Psoas muscle (tissue), 8 donors: ENCODE results near the gene IFI27L2. TPM values are rescaled to one million over a fixed set of nuclear protein-coding genes. Genes with fewer than 3 reads are reported as not detected.

Source experiments
- ATAC-seq, 4 donors: fragments of 200-7000 bp; cut with Tn5 transposase; one replicate each; pipeline ENCODE4 v1.9.1; 2020; ENCODE audit warnings: moderate library complexity in 3 of 4, mild to moderate bottlenecking in 2 of 4
- DNase-seq, 2 donors: peaks; one replicate each; pipeline ENCODE4 v3.0.0-alpha.2; 2020
- H3K27ac ChIP-seq: fragments of 200-600 bp; one replicate; pipeline ENCODE4 v1.8.0; 2022
- H3K27me3 ChIP-seq, 3 donors: fragments of 200-600 bp in 1 of 3; one replicate each; pipeline versions ENCODE4 v1.6.1 to v1.8.0; 2013 to 2022; ENCODE audit warnings: low read length in 2 of 3, mild to moderate bottlenecking in 2 of 3, moderate library complexity in 1 of 3; ENCODE audit not compliant: insufficient read depth in 3 of 3
- H3K36me3 ChIP-seq, 2 donors: fragments of 200-600 bp in 1 of 2; one replicate each; pipeline versions ENCODE4 v1.6.1 to v1.8.0; 2013 to 2022; ENCODE audit warnings: low read depth in 1 of 2, mild to moderate bottlenecking in 1 of 2, moderate library complexity in 1 of 2; ENCODE audit not compliant: insufficient read depth in 1 of 2
- H3K4me1 ChIP-seq: fragments of 200-600 bp; one replicate; pipeline ENCODE4 v1.8.0; 2022
- H3K4me3 ChIP-seq: fragments of 200-600 bp; one replicate; pipeline ENCODE4 v1.8.0; 2022; ENCODE audit warnings: mild to moderate bottlenecking
- H3K9me3 ChIP-seq: fragments of 200-600 bp; one replicate; pipeline ENCODE4 v1.8.0; 2022
- WGBS, 3 donors: extraction: QIAGEN DNeasy Blood & Tissue Kit; methylation state at CpG; one replicate each; pipeline versions ENCODE4 v1.1.6 to v1.1.7; 2013; 5-methylcytosine and 5-hydroxymethylcytosine counted together
- intact Hi-C, 2 donors: fragments of 100-400 bp; cut with DNase I; formaldehyde crosslinking; loops; one replicate each; pipeline versions ENCODE4 v1.11.0 to v1.14.2; 2022
- polyA plus RNA-seq, 3 donors: library from polyadenylated mRNA; stranded (reverse); fragments of 200-250 nt; gene quantifications; one replicate each; pipeline ENCODE4 v1.2.3, GENCODE V29; 2013
- total RNA-seq, 4 donors: library from RNA; stranded (reverse); fragmentation: NEBNext Ultra II Directional in 2 of 4; extraction: Animal tissue kit (Norgen Biotek cat#: 25700) in 2 of 4; gene quantifications; one replicate each; pipeline versions ENCODE4 v1.2.1 to v1.2.4, GENCODE V29; 2021 to 2023
- TF ChIP-seq, protein P1 (sequence below): fragments of 200-600 bp; IDR thresholded peaks from one replicate; pipeline ENCODE4 v1.8.0; 2022; ENCODE audit warnings: antibody characterized with exemption
- donor health status: healthy with polysubstance abuse.
- donor health status: DM: no; HTN: no; CAD: no; lungs with moderate emphysema.
- donor health status: Bipolar disorder and iron deficiency.
- donor health status: healthy.
- donor health status: DM: yes; HTN: yes; CAD: no.
- donor health status: DM: no; HTN: no; CAD: no.
- donor health status: DM: no; HTN: no; CAD: no.
- donor health status: DM: yes; HTN: yes; CAD: no.

IFI27L2 gene
- total and polyA plus RNA-seq, 7 donors = 4.9 to 12.5 (median 6.5) TPM

DNA sequence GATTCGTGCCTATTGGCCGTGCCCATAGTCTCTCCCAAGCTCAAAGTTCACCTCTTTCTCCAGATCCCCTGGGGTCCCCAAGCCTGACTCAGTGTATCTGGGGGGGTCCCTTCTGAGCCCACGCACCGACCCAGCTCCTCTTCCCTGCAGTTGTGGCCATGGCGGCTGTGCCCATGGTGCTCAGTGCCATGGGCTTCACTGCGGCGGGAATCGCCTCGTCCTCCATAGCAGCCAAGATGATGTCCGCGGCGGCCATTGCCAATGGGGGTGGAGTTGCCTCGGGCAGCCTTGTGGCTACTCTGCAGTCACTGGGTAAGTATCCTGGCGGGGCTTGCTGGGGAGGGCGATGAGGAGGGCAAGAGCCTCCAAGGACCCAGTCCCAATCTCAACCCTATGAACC, 13.8 kb downstream of the IFI27L2 start:
- Histone ChIP-seq H3K4me1 (no peaks in the 10 kb centered on the region), H3K4me3 (no peak overlapping the region), H3K27me3 (peaks cover 0 to 5% (median 4%) of the 10 kb centered on the region in 3 donors), H3K9me3 (peaks cover 6% of the 10 kb centered on the region), H3K27ac (no peak overlapping the region), H3K36me3 (no peaks in the 10 kb centered on the region)
- TF ChIP-seq, protein P1, sequence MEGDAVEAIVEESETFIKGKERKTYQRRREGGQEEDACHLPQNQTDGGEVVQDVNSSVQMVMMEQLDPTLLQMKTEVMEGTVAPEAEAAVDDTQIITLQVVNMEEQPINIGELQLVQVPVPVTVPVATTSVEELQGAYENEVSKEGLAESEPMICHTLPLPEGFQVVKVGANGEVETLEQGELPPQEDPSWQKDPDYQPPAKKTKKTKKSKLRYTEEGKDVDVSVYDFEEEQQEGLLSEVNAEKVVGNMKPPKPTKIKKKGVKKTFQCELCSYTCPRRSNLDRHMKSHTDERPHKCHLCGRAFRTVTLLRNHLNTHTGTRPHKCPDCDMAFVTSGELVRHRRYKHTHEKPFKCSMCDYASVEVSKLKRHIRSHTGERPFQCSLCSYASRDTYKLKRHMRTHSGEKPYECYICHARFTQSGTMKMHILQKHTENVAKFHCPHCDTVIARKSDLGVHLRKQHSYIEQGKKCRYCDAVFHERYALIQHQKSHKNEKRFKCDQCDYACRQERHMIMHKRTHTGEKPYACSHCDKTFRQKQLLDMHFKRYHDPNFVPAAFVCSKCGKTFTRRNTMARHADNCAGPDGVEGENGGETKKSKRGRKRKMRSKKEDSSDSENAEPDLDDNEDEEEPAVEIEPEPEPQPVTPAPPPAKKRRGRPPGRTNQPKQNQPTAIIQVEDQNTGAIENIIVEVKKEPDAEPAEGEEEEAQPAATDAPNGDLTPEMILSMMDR = no peak
- intact Hi-C loops = no loop called here
- no peak for DNase-seq
- ATAC-seq = no peak
- WGBS, 3 donors = 79 to 93% (median 88%) methylated on average over 15 of the region's 15 CpGs

DNA sequence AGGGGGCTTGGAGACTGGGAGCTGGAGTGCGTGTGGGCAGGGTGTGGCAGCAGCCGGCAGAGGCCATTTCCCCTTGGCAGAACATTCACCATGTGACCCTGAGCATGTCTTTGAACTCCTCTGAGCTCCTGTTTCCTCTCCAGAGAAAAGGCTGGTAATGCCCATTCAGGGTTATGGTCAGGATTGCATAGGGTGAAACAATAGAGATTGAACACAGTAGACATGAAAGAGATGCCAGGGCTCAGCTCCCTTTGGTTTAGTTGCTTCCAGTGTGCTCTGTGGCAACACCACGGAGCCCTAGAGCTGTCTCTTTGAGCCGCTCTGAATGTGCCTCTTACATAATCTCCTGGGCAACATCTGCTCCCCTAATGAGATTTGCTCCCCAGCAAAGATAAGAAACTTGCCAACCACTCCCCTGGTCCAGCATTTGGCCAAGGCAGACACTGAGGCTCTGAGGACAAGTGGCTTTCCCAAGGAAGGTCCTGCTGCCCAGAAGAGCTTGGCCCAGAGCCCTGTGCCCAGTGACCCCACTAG, 14.3 kb downstream of the IFI27L2 start:
- ATAC-seq (peak; percentile 18 to 70 (median 50)), DNase-seq (no peak)

DNA sequence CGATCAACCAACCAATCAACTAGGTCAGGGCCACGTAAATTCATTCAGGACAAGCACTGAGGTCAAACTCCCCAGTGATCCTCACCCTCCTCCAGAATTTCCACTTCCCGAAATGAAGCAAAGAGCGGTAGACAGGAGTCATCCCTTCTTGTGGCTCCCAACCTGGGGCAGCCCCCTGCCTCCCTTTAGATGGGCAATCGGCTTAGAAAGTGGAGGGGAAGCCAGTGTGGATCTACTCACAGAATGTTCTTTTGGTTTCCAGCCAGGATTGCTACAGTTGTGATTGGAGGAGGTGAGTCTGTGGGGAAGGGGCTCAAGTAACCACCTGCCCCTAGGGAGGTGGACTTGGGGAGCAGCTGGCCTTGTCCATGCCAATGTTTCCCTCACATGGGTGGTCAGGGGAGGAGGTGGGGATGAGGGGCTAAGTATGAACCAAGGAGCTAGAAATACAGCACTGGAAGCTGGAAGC, 14.8 kb downstream of the IFI27L2 start:
- H3K27me3 ChIP-seq = peaks cover 0 to 4% (median 0%) of the 10 kb centered on the region in 3 donors
- H3K4me3 ChIP-seq = no peak overlapping the region
- TF ChIP-seq, protein P1 = no peak
- DNase-seq (no peak), ATAC-seq (no peak)
- 61 to 68% (median 66%) methylated on average over 5 of the region's 5 CpGs for WGBS, 3 donors
- intact Hi-C loops = no loop called here
- H3K4me1 ChIP-seq = no peaks in the 10 kb centered on the region
- no peaks in the 10 kb centered on the region for H3K36me3 ChIP-seq
- peak overlapping the region; percentile 2 for H3K27ac ChIP-seq
- H3K9me3 ChIP-seq = peaks cover 5% of the 10 kb centered on the region

More for the DNA sequence above, 14.3 kb downstream of the IFI27L2 start:
- Histone ChIP-seq H3K9me3 (peaks cover 6% of the 10 kb centered on the region), H3K4me3 (no peak overlapping the region), H3K27me3 (peaks cover 0 to 4% (median under 1%) of the 10 kb centered on the region in 3 donors), H3K4me1 (no peaks in the 10 kb centered on the region), H3K27ac (peak overlapping the region; percentile 2), H3K36me3 (no peaks in the 10 kb centered on the region)
- TF ChIP-seq, protein P1 = no peak
- intact Hi-C loops = no loop called here
- WGBS, 3 donors = 19 to 30% (median 24%) methylated on average over 4 of the region's 4 CpGs

DNA sequence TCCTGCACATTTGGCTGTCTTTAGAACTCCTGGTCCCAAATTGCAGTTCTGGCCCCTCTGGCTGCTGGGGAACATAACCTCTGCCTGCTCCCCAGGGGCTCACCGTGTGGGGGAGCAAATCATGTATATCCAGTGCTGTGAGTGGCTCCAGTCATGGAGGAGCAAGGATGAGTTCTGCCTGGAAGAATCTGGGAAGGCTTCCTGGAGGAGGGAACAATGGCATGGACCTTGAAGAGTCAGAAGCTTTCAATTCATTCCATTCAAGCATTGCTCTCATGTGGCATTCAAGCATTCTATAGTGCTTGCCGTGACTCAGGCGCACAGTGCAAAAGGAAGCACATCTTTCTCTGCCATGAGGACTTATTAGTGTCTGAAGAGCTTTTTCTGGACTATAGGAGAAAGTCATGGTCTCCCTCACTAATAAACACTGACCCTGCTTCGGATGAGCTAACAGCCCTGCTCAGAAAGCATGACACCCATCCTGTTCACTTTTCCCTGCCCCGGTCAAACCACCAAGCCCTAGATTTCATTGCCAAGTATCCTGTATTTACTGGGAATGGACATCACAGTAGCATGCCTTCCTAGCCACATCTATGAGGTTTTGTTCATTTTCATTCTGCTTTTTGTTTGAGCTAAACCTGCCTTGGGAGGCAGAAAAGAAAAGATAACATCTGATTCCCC, 15.4 kb downstream of the IFI27L2 start:
- TF ChIP-seq, protein P1 = no peak
- Histone ChIP-seq H3K27ac (peak overlapping the region; percentile 2), H3K4me1 (no peaks in the 10 kb centered on the region), H3K36me3 (no peaks in the 10 kb centered on the region), H3K4me3 (no peak overlapping the region), H3K27me3 (peaks cover 0 to 4% (median 0%) of the 10 kb centered on the region in 3 donors), H3K9me3 (no peaks in the 10 kb centered on the region)
- WGBS, 3 donors = 68 to 71% (median 71%) methylated on average over 5 of the region's 5 CpGs
- ATAC-seq = no peak
- DNase-seq = no peak
- intact Hi-C loops = no loop called here
